H1 (cell line): Measurements from ENCODE around the gene PARP1. TPM values are rescaled to one million over a fixed set of nuclear protein-coding genes. Genes with fewer than 3 reads are reported as not detected.

Experiments used
- CTCF ChIA-PET: fragments of 300-600 bp; sonication (Branson Sonifier 250); formaldehyde crosslinking; loops from one replicate; lab custom pipeline; 2021; ENCODE audit not compliant: partially characterized antibody; lab: Charles Lee
- POLR2A ChIA-PET: fragments of 300-600 bp; sonication (Branson Sonifier 250); formaldehyde crosslinking; loops from one replicate; lab custom pipeline; 2021; ENCODE audit warnings: inconsistent platforms; ENCODE audit not compliant: partially characterized antibody; lab: Charles Lee
- DNase-seq, 2 experiments: peaks; one replicate each; pipeline versions ENCODE4 v3.0.0 to v3.0.0-alpha.2; 2010 to 2022; ENCODE audit warnings: low spot score in 2 of 2, low read depth in 1 of 2, mixed read lengths in 1 of 2
- FAIRE-seq: peaks from 2 replicates; lab custom pipeline; 2011; peaks lifted over from hg19 to GRCh38; lab: Jason Lieb, UNC
- H2AFZ ChIP-seq: 2 replicates; pipeline ENCODE4 v1.8.1; 2012; ENCODE audit warnings: low read length, inconsistent platforms
- H2AK5ac ChIP-seq: 2 replicates; pipeline ENCODE4 v1.6.1; 2013; ENCODE audit warnings: low read depth, low read length
- H2BK120ac ChIP-seq: replicated peaks from 2 replicates; pipeline ENCODE3; 2013; ENCODE audit warnings: low read depth, low read length, inconsistent platforms
- H2BK12ac ChIP-seq: 2 replicates; pipeline ENCODE4 v1.6.1; 2013; ENCODE audit warnings: low read depth, low read length
- H2BK15ac ChIP-seq: 2 replicates; pipeline ENCODE4 v1.6.1; 2013; ENCODE audit warnings: low read length
- H2BK20ac ChIP-seq: 2 replicates; pipeline ENCODE4 v1.6.1; 2013; ENCODE audit warnings: low read length
- H2BK5ac ChIP-seq: 2 replicates; pipeline ENCODE4 v1.6.1; 2013; ENCODE audit warnings: low read depth, low read length
- H3K14ac ChIP-seq: 2 replicates; pipeline ENCODE4 v1.6.1; 2013; ENCODE audit warnings: inconsistent platforms; ENCODE audit not compliant: insufficient read length
- H3K18ac ChIP-seq: 2 replicates; pipeline ENCODE4 v1.6.1; 2013; ENCODE audit warnings: low read length; ENCODE audit errors: extremely low read depth
- H3K23ac ChIP-seq: 2 replicates; pipeline ENCODE4 v1.6.1; 2013; ENCODE audit warnings: inconsistent platforms; ENCODE audit not compliant: insufficient read length
- H3K23me2 ChIP-seq: 2 replicates; pipeline ENCODE4 v1.6.1; 2013; ENCODE audit warnings: low read depth, low read length
- H3K27ac ChIP-seq: 2 replicates; pipeline ENCODE4 v1.6.1; 2011; ENCODE audit warnings: low read depth, low read length, inconsistent platforms
- H3K27me3 ChIP-seq, 4 experiments: replicated peaks in 1 of 4; 1 replicate in 1 of 4; 2 replicates in 3 of 4; pipeline versions ENCODE4 v1.6.1 to v1.8.1; 2011 to 2013; ENCODE audit warnings: low read length in 3 of 4, mild to moderate bottlenecking in 3 of 4, inconsistent platforms in 2 of 4, mixed read lengths in 2 of 4, moderate library complexity in 1 of 4; ENCODE audit not compliant: control insufficient read depth in 3 of 4, insufficient read depth in 3 of 4; ENCODE audit errors: extremely low read depth in 1 of 4
- H3K36me3 ChIP-seq, 4 experiments: 2 replicates each; pipeline versions ENCODE4 v1.6.1 to v1.8.1; 2011 to 2013; ENCODE audit warnings: mild to moderate bottlenecking in 4 of 4, low read length in 3 of 4, moderate library complexity in 2 of 4, control low read depth in 1 of 4, inconsistent platforms in 1 of 4; ENCODE audit not compliant: insufficient read depth in 4 of 4, control insufficient read depth in 2 of 4
- H3K4ac ChIP-seq: replicated peaks from 2 replicates; pipeline ENCODE3; 2013; ENCODE audit warnings: low read length, low read depth, mixed read lengths, inconsistent platforms; ENCODE audit not compliant: insufficient read length
- H3K4me1 ChIP-seq, 4 experiments: replicated peaks in 1 of 4; 1 replicate in 1 of 4; 2 replicates in 3 of 4; pipeline versions ENCODE4 v1.6.1 to v1.8.1; 2011 to 2013; ENCODE audit warnings: low read length in 3 of 4, inconsistent platforms in 2 of 4, mixed read lengths in 1 of 4; ENCODE audit not compliant: insufficient read depth in 4 of 4, control insufficient read depth in 3 of 4
- H3K4me2 ChIP-seq, 2 experiments: 2 replicates each; pipeline versions ENCODE4 v1.6.1 to v1.8.1; 2011 to 2013; ENCODE audit warnings: low read depth in 2 of 2, low read length in 2 of 2, control low read depth in 1 of 2, inconsistent platforms in 1 of 2, mild to moderate bottlenecking in 1 of 2; ENCODE audit not compliant: insufficient read depth in 1 of 2
- H3K4me3 ChIP-seq, 4 experiments: fragments of 200-600, 300-600 bp in 1 of 4; sonication (generic), shearing (Covaris generic), sonication (Bioruptor Twin) in 1 of 4; 2 replicates each; pipeline versions ENCODE4 v1.5.1 to v1.8.1; 2011 to 2016; ENCODE audit warnings: low read length in 4 of 4, low read depth in 3 of 4, control low read depth in 2 of 4, inconsistent platforms in 2 of 4, mild to moderate bottlenecking in 2 of 4, mixed read lengths in 1 of 4, moderate library complexity in 1 of 4; ENCODE audit not compliant: insufficient read depth in 2 of 4; ENCODE audit errors: extremely low read depth in 1 of 4
- H3K56ac ChIP-seq: replicated peaks from 2 replicates; pipeline ENCODE3; 2013; ENCODE audit warnings: low read depth, mild to moderate bottlenecking, mixed read lengths, low read length, inconsistent platforms; ENCODE audit not compliant: insufficient read length
- H3K79me1 ChIP-seq: 2 replicates; pipeline ENCODE4 v1.6.1; 2013; ENCODE audit warnings: low read depth, low read length, control low read depth
- H3K79me2 ChIP-seq, 2 experiments: 2 replicates each; pipeline versions ENCODE4 v1.6.1 to v1.8.1; 2012 to 2013; ENCODE audit warnings: low read length in 2 of 2, mild to moderate bottlenecking in 2 of 2, inconsistent platforms in 1 of 2; ENCODE audit not compliant: insufficient read depth in 2 of 2, control insufficient read depth in 1 of 2
- H3K9ac ChIP-seq, 4 experiments: replicated peaks in 1 of 4; 1 replicate in 1 of 4; 2 replicates in 3 of 4; pipeline versions ENCODE4 v1.6.1 to v1.8.1; 2011 to 2013; ENCODE audit warnings: low read depth in 3 of 4, low read length in 3 of 4, control low read depth in 2 of 4, mild to moderate bottlenecking in 2 of 4, moderate library complexity in 2 of 4, inconsistent platforms in 1 of 4; ENCODE audit errors: extremely low read depth in 1 of 4
- H3K9me3 ChIP-seq, 2 experiments: 2 replicates each; pipeline versions ENCODE4 v1.6.1 to v1.8.1; 2012 to 2013; ENCODE audit warnings: mild to moderate bottlenecking in 2 of 2, moderate library complexity in 2 of 2, control low read depth in 1 of 2, inconsistent platforms in 1 of 2, low read depth in 1 of 2, low read length in 1 of 2, mixed read lengths in 1 of 2; ENCODE audit not compliant: insufficient read depth in 2 of 2
- H4K20me1 ChIP-seq, 2 experiments: replicated peaks in 1 of 2; 2 replicates each; pipeline versions ENCODE3 to v1.8.1; 2011 to 2013; ENCODE audit warnings: inconsistent platforms in 2 of 2, low read length in 2 of 2, mild to moderate bottlenecking in 1 of 2; ENCODE audit not compliant: insufficient read depth in 2 of 2, control insufficient read depth in 1 of 2
- H4K5ac ChIP-seq: 2 replicates; pipeline ENCODE4 v1.6.1; 2013; ENCODE audit warnings: low read length, low read depth, mixed read lengths, inconsistent platforms; ENCODE audit not compliant: insufficient read length
- H4K8ac ChIP-seq: 2 replicates; pipeline ENCODE4 v1.8.0; 2013; ENCODE audit warnings: mild to moderate bottlenecking, moderate library complexity, low read length, inconsistent platforms; ENCODE audit not compliant: insufficient read depth; ENCODE audit errors: extremely low read depth
- H4K91ac ChIP-seq: replicated peaks from 2 replicates; pipeline ENCODE3; 2013; ENCODE audit warnings: low read length, mixed read lengths, inconsistent platforms; ENCODE audit not compliant: insufficient read length
- EP300 ChIP-seq, 2 experiments: IDR thresholded peaks; 1 replicate in 1 of 2; 2 replicates in 1 of 2; pipeline ENCODE4 v1.6.1; 2011 to 2012; ENCODE audit warnings: low read depth in 2 of 2, low read length in 2 of 2, mild to moderate bottlenecking in 2 of 2, borderline replicate concordance in 1 of 2, inconsistent platforms in 1 of 2, moderate library complexity in 1 of 2
- RAD21 ChIP-seq, 2 experiments: IDR thresholded peaks in 1 of 2; conservative IDR thresholded peaks in 1 of 2; 2 replicates each; pipeline ENCODE4 v1.6.1; 2011; ENCODE audit warnings: low read depth in 2 of 2, low read length in 2 of 2, improper control_type of control experiment in 1 of 2, inconsistent platforms in 1 of 2, mild to moderate bottlenecking in 1 of 2, moderate library complexity in 1 of 2
- WGBS, 2 experiments: shearing (Covaris generic) in 1 of 2; methylation state at CpG; one replicate each; pipeline versions ENCODE4 v1.1.6 to v1.1.7; 2013 to 2015; ENCODE audit warnings: low lambda C conversion rate in 2 of 2, mixed read lengths in 2 of 2, inconsistent platforms in 1 of 2, low coverage in 1 of 2, missing lambda C conversion rate in 1 of 2; ENCODE audit not compliant: insufficient replicate concordance in 2 of 2, insufficient coverage in 1 of 2, insufficient read length in 1 of 2; ENCODE audit errors: extremely low coverage in 1 of 2, missing lambda C conversion rate in 1 of 2; 5-methylcytosine and 5-hydroxymethylcytosine counted together
- polyA plus RNA-seq, 7 experiments: library from polyadenylated mRNA; depleted of rRNA in 3 of 7; stranded (reverse) in 5 of 7; unstranded in 2 of 7; fragments of >200 nt in 5 of 7; fragments of 200-250 nt in 2 of 7; gene quantifications; 1 replicate in 5 of 7; 2 replicates in 1 of 7; 4 replicates in 1 of 7; pipeline versions ENCODE4 v1.2.1 to v1.2.3, GENCODE V29; 2011 to 2013; ENCODE audit warnings: missing spikeins in 2 of 7, mixed read lengths in 2 of 7
- total RNA-seq: library from RNA; stranded (reverse); fragmentation: NEBNext Ultra II Directional; extraction: Animal tissue kit (Norgen Biotek cat#: 25700); gene quantifications from 2 replicates; pipeline ENCODE4 v1.2.1, GENCODE V29; 2021
- TF ChIP-seq, protein P1 (sequence below), 3 experiments: IDR thresholded peaks; 1 replicate in 2 of 3; 2 replicates in 1 of 3; pipeline versions ENCODE4 v1.5.1 to v1.6.1; 2011; ENCODE audit warnings: low read length in 3 of 3, mild to moderate bottlenecking in 3 of 3, inconsistent platforms in 2 of 3, low read depth in 1 of 3, moderate library complexity in 1 of 3; ENCODE audit not compliant: insufficient read depth in 1 of 3; ENCODE audit errors: control extremely low read depth in 1 of 3

Gene PARP1
- total and polyA plus RNA-seq, 2 of the 8 experiments (the other 6 are each of a cell fraction or from before 2014, with no cell fraction given): 416 to 441 TPM

- H3K9ac ChIP-seq: no peak overlapping the region; a peak in 1 of 7 replicates
- peak overlapping the region; percentile 99 for H2BK120ac ChIP-seq
- H3K4me2 ChIP-seq: peak overlapping the region; percentile 94 to 96
- H3K27ac ChIP-seq: no peak overlapping the region; the same call in 1 of the 2 replicates
- no peak overlapping the region for H4K8ac ChIP-seq
- no peak for FAIRE-seq
- peak overlapping the region; percentile 99 for H3K4ac ChIP-seq
- peak overlapping the region in 1 of 4 experiments; percentile 99; a peak in 2 of 8 replicates for H3K4me3 ChIP-seq
- H2BK15ac ChIP-seq: no peak overlapping the region; the same call in 1 of the 2 replicates
- H4K20me1 ChIP-seq: peaks cover 12 to 26% of the 10 kb centered on the region in 2 experiments
- no peak overlapping the region for H2BK12ac ChIP-seq
- H3K14ac ChIP-seq: no peak overlapping the region
- 75% methylated on average over 15 of the region's 15 CpGs; no CpG with 5 or more reads in 1 of the 2 experiments for WGBS, 2 experiments
- H2AFZ ChIP-seq: no peak overlapping the region
- peak overlapping the region; percentile 97 for H2BK5ac ChIP-seq
- no peak overlapping the region for H3K56ac ChIP-seq
- H2AK5ac ChIP-seq: peak overlapping the region; percentile 68; the same call in 1 of the 2 replicates
- peak overlapping the region; percentile 99 for H2BK20ac ChIP-seq
- CTCF ChIA-PET: interaction anchor here (0.6 to 3.5 kb wide), 26 partner anchors 8 to 324 kb away, joined by 3 to 28 read pairs (median 4); no protein-coding TSS in a partner anchor
- H3K23me2 ChIP-seq: peaks cover 14% of the 10 kb centered on the region
- TF ChIP-seq, protein P1, sequence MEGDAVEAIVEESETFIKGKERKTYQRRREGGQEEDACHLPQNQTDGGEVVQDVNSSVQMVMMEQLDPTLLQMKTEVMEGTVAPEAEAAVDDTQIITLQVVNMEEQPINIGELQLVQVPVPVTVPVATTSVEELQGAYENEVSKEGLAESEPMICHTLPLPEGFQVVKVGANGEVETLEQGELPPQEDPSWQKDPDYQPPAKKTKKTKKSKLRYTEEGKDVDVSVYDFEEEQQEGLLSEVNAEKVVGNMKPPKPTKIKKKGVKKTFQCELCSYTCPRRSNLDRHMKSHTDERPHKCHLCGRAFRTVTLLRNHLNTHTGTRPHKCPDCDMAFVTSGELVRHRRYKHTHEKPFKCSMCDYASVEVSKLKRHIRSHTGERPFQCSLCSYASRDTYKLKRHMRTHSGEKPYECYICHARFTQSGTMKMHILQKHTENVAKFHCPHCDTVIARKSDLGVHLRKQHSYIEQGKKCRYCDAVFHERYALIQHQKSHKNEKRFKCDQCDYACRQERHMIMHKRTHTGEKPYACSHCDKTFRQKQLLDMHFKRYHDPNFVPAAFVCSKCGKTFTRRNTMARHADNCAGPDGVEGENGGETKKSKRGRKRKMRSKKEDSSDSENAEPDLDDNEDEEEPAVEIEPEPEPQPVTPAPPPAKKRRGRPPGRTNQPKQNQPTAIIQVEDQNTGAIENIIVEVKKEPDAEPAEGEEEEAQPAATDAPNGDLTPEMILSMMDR (IDR thresholded peaks at IDR 0.05; ENCODE audit: control extremely low read depth in 1 of 3, insufficient read depth in 1 of 3, low read depth in 1 of 3, low read length in 3 of 3): peak in 2 of 3 experiments; percentile 32 to 40; a peak in 2 of 4 replicates
- TF ChIP-seq EP300 (IDR thresholded peaks at IDR 0.05; ENCODE audit: borderline replicate concordance in 1 of 2, low read depth in 2 of 2, low read length in 2 of 2) (no peak), RAD21 (IDR thresholded peaks at IDR 0.05 in 1 of 2, conservative IDR thresholded peaks at IDR 0.05 in 1 of 2; ENCODE audit: low read depth in 2 of 2, low read length in 2 of 2) (peak; percentile 27 to 28; a peak in 2 of 4 replicates)
- H3K4me1 ChIP-seq: peaks cover 16 to 32% (median 19%) of the 10 kb centered on the region in 4 experiments
- H3K27me3 ChIP-seq: no peaks in the 10 kb centered on the region
- peak overlapping the region; percentile 100 for H4K91ac ChIP-seq
- POLR2A ChIA-PET: interaction anchor here (1.1 to 3.1 kb wide), 6 partner anchors 10 to 94 kb away, joined by 3 to 13 read pairs (median 6); partner anchors contain the start of gene LIN9
- peaks cover 18 to 39% (median 31%) of the 10 kb centered on the region in 4 experiments for H3K36me3 ChIP-seq
- H4K5ac ChIP-seq: peak overlapping the region; percentile 75
- H3K9me3 ChIP-seq: no peaks in the 10 kb centered on the region
- no peak overlapping the region for H3K23ac ChIP-seq
- DNase-seq: no peak
- H3K18ac ChIP-seq: peak overlapping the region; percentile 100; the same call in 1 of the 2 replicates
- peaks cover 35 to 85% of the 10 kb centered on the region in 2 experiments for H3K79me2 ChIP-seq
- H3K79me1 ChIP-seq: peaks cover 16% of the 10 kb centered on the region
Measured at GRCh38 chr1:226403201-226404034, 4.5 kb downstream of the PARP1 start.
